Keratinocyte (primary cell): ENCODE results near the gene CHPF. TPM values are rescaled to one million over a fixed set of nuclear protein-coding genes. Genes with fewer than 3 reads are reported as not detected.

Experiments
- DNase-seq: peaks from one replicate; pipeline ENCODE4 v3.0.0-alpha.2; 2011; ENCODE audit warnings: low read depth, missing footprints, low spot score
- FAIRE-seq: peaks from 2 replicates; lab custom pipeline; 2011; peaks lifted over from hg19 to GRCh38; lab: Jason Lieb, UNC
- H2AFZ ChIP-seq: 2 replicates; pipeline ENCODE4 v1.6.0; 2012; ENCODE audit warnings: low read length, control low read depth, inconsistent platforms; ENCODE audit not compliant: control insufficient read depth
- H3K27ac ChIP-seq: 2 replicates; pipeline ENCODE4 v1.5.1; 2011; ENCODE audit warnings: low read length; ENCODE audit not compliant: control insufficient read depth, insufficient read depth
- H3K27me3 ChIP-seq: 3 replicates; pipeline ENCODE4 v1.6.0; 2011; ENCODE audit warnings: low read length; ENCODE audit not compliant: control insufficient read depth, insufficient read depth; ENCODE audit errors: extremely low read depth
- H3K36me3 ChIP-seq, 2 experiments: 2 replicates in 1 of 2; 3 replicates in 1 of 2; pipeline ENCODE4 v1.5.1; 2011; ENCODE audit warnings: low read length in 2 of 2, mild to moderate bottlenecking in 1 of 2; ENCODE audit not compliant: control insufficient read depth in 2 of 2, insufficient read depth in 2 of 2; ENCODE audit errors: extremely low read depth in 1 of 2
- H3K4me1 ChIP-seq: 3 replicates; pipeline ENCODE4 v1.5.1; 2011; ENCODE audit warnings: low read length; ENCODE audit not compliant: control insufficient read depth, insufficient read depth; ENCODE audit errors: extremely low read depth
- H3K4me2 ChIP-seq: 3 replicates; pipeline ENCODE4 v1.6.0; 2011; ENCODE audit warnings: low read depth, low read length; ENCODE audit not compliant: control insufficient read depth, insufficient read depth; ENCODE audit errors: extremely low read depth
- H3K4me3 ChIP-seq, 3 experiments: fragments of 200-600 bp in 1 of 3; sonication (generic) in 1 of 3; 2 replicates in 2 of 3; 3 replicates in 1 of 3; pipeline ENCODE4 v1.5.1; 2011 to 2016; ENCODE audit warnings: low read length in 3 of 3, mild to moderate bottlenecking in 3 of 3, control low read depth in 2 of 3, inconsistent platforms in 1 of 3, low read depth in 1 of 3, mixed read lengths in 1 of 3, mixed run types in 1 of 3, moderate library complexity in 1 of 3; ENCODE audit not compliant: control insufficient read depth in 2 of 3, insufficient read depth in 2 of 3; ENCODE audit errors: extremely low read depth in 1 of 3
- H3K79me2 ChIP-seq: 2 replicates; pipeline ENCODE4 v1.6.0; 2012; ENCODE audit warnings: low read length; ENCODE audit not compliant: control insufficient read depth, insufficient read depth
- H3K9ac ChIP-seq: 3 replicates; pipeline ENCODE4 v1.6.0; 2011; ENCODE audit warnings: low read length; ENCODE audit not compliant: control insufficient read depth, insufficient read depth; ENCODE audit errors: extremely low read depth
- H3K9me1 ChIP-seq: 3 replicates; pipeline ENCODE4 v1.6.0; 2011; ENCODE audit warnings: low read length; ENCODE audit not compliant: control insufficient read depth, insufficient read depth; ENCODE audit errors: extremely low read depth
- H3K9me3 ChIP-seq: 2 replicates; pipeline ENCODE4 v1.5.1; 2012; ENCODE audit warnings: low read depth, low read length; ENCODE audit not compliant: control insufficient read depth
- H4K20me1 ChIP-seq: 3 replicates; pipeline ENCODE4 v1.6.0; 2011; ENCODE audit warnings: low read length; ENCODE audit not compliant: control insufficient read depth, insufficient read depth; ENCODE audit errors: extremely low read depth
- EZH2 ChIP-seq: IDR thresholded peaks from one replicate; pipeline ENCODE4 v1.6.1; 2012; ENCODE audit warnings: inconsistent platforms, mild to moderate bottlenecking, low read length, moderate library complexity
- dilution Hi-C: fragments of 300-500 bp; cut with MboI; formaldehyde crosslinking; loops from one replicate; pipeline ENCODE4 v1.7.0; 2020; ENCODE audit warnings: low sequenced_read_pairs; ENCODE audit not compliant: extremely low pct_ligation_motif_present
- polyA plus RNA-seq, 5 experiments: library from polyadenylated mRNA; depleted of rRNA in 3 of 5; stranded (reverse) in 3 of 5; stranded (forward) in 1 of 5; unstranded in 1 of 5; fragments of >200 nt; gene quantifications; 1 replicate in 1 of 5; 2 replicates in 3 of 5; 3 replicates in 1 of 5; pipeline versions ENCODE4 v1.2.1 to v1.2.3, GENCODE V29; 2011 to 2012; ENCODE audit warnings: missing spikeins in 2 of 5, low read depth in 1 of 5, low replicate concordance in 1 of 5
- TF ChIP-seq, protein P1 (sequence below), 3 experiments: IDR thresholded peaks in 1 of 3; conservative IDR thresholded peaks in 1 of 3; optimal IDR thresholded peaks in 1 of 3; 2 replicates in 2 of 3; 3 replicates in 1 of 3; pipeline versions ENCODE3 to v1.5.1; 2011; ENCODE audit warnings: low read length in 3 of 3, mild to moderate bottlenecking in 3 of 3, moderate library complexity in 2 of 3, control low read depth in 1 of 3, inconsistent platforms in 1 of 3; ENCODE audit not compliant: insufficient read depth in 2 of 3; ENCODE audit errors: extremely low read depth in 1 of 3

Gene CHPF
- polyA plus RNA-seq, 1 donor (not counting 4 experiments of a cell fraction or from before 2014, with no cell fraction given) = 24.4 TPM

DNA sequence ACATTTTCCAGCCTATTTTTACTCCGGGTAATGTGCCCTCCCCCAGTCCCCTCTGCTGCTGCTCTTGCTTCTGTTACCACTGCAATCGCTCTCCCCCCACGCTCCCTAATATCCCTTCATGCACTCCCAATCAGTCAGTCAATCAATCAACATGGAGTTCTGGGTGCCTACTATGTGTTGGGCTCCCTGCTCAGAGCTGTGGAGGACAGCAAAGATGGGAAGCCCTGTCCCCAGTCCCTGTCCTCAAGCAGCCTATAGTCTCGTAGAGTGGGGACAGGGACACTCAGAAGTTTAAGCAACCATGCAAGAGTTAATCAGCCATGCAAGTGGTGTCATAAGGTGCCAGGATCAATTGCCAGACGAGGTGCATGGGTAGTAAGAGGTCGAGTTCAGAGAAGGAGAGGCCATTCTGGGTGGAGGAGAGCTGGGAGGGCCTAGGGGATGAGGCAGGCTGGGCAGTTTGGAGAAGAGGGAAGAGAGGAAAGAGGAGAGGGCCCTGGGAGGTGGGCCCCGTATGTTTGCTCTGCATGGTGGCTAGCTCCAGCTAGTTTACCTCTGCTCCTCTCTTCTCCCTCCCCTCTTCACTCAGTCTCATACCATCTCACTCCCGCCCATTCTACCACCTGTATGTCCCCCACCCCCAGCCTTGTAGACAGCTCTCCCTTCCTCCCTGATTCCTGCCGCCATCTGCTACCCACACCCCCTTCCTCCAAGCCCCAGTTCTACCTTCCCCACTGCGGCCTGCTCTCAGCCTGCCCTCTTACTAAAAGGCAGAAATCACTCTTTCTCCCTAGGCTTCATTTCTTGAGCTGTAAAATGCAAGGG lies 25.4 kb downstream of the CHPF start:
- Histone ChIP-seq H3K27ac (no peak overlapping the region), H3K27me3 (peaks cover 54% of the 10 kb centered on the region), H3K36me3 (no peaks in the 10 kb centered on the region), H2AFZ (no peak overlapping the region), H3K9me1 (no peaks in the 10 kb centered on the region), H3K79me2 (no peaks in the 10 kb centered on the region), H3K4me3 (no peak overlapping the region), H3K4me2 (no peak overlapping the region), H3K9ac (no peak overlapping the region), H4K20me1 (no peaks in the 10 kb centered on the region), H3K4me1 (peaks cover 8% of the 10 kb centered on the region), H3K9me3 (no peaks in the 10 kb centered on the region)
- dilution Hi-C loops = no loop called here
- TF ChIP-seq EZH2 = no peak
- TF ChIP-seq, protein P1, sequence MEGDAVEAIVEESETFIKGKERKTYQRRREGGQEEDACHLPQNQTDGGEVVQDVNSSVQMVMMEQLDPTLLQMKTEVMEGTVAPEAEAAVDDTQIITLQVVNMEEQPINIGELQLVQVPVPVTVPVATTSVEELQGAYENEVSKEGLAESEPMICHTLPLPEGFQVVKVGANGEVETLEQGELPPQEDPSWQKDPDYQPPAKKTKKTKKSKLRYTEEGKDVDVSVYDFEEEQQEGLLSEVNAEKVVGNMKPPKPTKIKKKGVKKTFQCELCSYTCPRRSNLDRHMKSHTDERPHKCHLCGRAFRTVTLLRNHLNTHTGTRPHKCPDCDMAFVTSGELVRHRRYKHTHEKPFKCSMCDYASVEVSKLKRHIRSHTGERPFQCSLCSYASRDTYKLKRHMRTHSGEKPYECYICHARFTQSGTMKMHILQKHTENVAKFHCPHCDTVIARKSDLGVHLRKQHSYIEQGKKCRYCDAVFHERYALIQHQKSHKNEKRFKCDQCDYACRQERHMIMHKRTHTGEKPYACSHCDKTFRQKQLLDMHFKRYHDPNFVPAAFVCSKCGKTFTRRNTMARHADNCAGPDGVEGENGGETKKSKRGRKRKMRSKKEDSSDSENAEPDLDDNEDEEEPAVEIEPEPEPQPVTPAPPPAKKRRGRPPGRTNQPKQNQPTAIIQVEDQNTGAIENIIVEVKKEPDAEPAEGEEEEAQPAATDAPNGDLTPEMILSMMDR (optimal IDR thresholded peaks at IDR 0.05 in 1 of 3, IDR thresholded peaks at IDR 0.05 in 1 of 3, conservative IDR thresholded peaks at IDR 0.05 in 1 of 3; ENCODE audit: extremely low read depth in 1 of 3, insufficient read depth in 2 of 3, low read length in 3 of 3) = no peak
- FAIRE-seq = no peak
- no peak for DNase-seq

DNA sequence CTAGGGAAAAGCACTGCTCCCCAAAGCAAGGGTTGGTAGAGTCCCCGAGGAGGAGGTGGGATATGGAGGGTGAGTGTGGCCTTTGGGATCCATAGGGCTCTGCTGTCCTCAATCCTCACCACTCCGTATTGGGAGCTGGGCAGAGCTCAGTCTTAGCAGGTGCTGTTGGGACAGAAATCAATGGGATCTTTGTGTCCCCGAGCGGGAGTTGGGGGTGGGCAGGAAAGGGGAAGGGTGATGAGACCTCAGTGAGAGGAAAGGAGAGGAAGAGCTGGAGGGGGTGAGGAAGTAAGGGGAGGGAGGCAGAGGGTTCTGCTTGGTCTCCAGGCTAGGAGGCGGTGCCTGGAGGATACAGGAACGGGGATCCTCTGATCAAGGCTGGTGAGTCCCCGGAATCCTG lies 26.7 kb downstream of the CHPF start:
- DNase-seq (no peak), FAIRE-seq (no peak)
- Histone ChIP-seq H4K20me1 (no peaks in the 10 kb centered on the region), H3K4me1 (peaks cover 2% of the 10 kb centered on the region), H3K4me3 (no peak overlapping the region), H3K4me2 (no peak overlapping the region), H3K9ac (no peak overlapping the region), H3K36me3 (no peaks in the 10 kb centered on the region), H2AFZ (no peak overlapping the region), H3K27ac (no peak overlapping the region), H3K27me3 (peaks cover 63% of the 10 kb centered on the region), H3K9me3 (no peaks in the 10 kb centered on the region), H3K79me2 (no peaks in the 10 kb centered on the region), H3K9me1 (no peaks in the 10 kb centered on the region)
- no peak for TF ChIP-seq EZH2
- TF ChIP-seq, protein P1 (optimal IDR thresholded peaks at IDR 0.05 in 1 of 3, IDR thresholded peaks at IDR 0.05 in 1 of 3, conservative IDR thresholded peaks at IDR 0.05 in 1 of 3; ENCODE audit: extremely low read depth in 1 of 3, insufficient read depth in 2 of 3, low read length in 3 of 3) = no peak
- dilution Hi-C loops = no loop called here
